ENCODE data around the gene ZNF12.

DNA sequence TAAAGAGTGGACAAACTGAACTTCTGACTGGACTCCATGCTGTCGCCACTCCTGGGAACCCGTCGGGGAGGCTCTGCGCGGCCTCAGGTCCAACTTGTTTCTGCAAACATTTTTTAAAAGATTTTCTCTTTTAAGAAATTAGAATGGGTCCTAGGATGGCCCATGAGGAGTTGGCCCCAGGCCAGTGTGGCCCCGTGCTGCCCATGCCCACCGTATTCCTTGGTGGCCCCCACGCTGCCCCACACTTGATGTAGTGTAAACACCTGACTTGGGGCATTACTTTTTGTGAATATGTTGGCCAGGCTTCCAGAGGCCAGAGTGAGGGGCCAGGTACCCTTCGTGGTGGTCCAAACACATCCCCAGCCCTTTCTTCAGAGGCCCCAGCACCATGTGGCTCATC is 50.3 kb downstream of the ZNF12 start:
- TF ChIP-seq, protein P1, sequence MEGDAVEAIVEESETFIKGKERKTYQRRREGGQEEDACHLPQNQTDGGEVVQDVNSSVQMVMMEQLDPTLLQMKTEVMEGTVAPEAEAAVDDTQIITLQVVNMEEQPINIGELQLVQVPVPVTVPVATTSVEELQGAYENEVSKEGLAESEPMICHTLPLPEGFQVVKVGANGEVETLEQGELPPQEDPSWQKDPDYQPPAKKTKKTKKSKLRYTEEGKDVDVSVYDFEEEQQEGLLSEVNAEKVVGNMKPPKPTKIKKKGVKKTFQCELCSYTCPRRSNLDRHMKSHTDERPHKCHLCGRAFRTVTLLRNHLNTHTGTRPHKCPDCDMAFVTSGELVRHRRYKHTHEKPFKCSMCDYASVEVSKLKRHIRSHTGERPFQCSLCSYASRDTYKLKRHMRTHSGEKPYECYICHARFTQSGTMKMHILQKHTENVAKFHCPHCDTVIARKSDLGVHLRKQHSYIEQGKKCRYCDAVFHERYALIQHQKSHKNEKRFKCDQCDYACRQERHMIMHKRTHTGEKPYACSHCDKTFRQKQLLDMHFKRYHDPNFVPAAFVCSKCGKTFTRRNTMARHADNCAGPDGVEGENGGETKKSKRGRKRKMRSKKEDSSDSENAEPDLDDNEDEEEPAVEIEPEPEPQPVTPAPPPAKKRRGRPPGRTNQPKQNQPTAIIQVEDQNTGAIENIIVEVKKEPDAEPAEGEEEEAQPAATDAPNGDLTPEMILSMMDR (IDR thresholded peaks at IDR 0.05) = no peak
- no peak for TF ChIP-seq POLR2A (IDR thresholded peaks at IDR 0.05)
